Measurements from ENCODE around the gene COQ8A. TPM values are rescaled to one million over a fixed set of nuclear protein-coding genes. Genes with fewer than 3 reads are reported as not detected.
A peak's percentile ranks its signal among the peaks of the same experiment; 100 is the strongest.

COQ8A gene
- total and polyA plus RNA-seq, 10 of the 15 experiments (the other 5 are each of a cell fraction or from before 2014, with no cell fraction given), result 0.72 to 24.8 (median 12.1) TPM

GRCh38 chr1:226950316-226950715 is 10.2 kb downstream of the COQ8A start:
- intact Hi-C loops (cut with micrococcal nuclease; ENCODE audit: unreplicated experiment) (no loop called here), in situ Hi-C loops (cut with MboI) (no loop called here)
- Histone ChIP-seq H3K4me2 (ENCODE audit: control insufficient read depth, insufficient read depth) (no peak overlapping the region), H3K27me3 (replicated peaks in 1 of 2; ENCODE audit: control insufficient read depth in 2 of 2, insufficient read depth in 2 of 2, low read length in 1 of 2) (no peaks in the 10 kb centered on the region), H3K36me3 (ENCODE audit: control insufficient read depth in 2 of 2, insufficient read depth in 2 of 2, low read length in 1 of 2) (no peaks in the 10 kb centered on the region), H3K9ac (ENCODE audit: control insufficient read depth, insufficient read depth, low read length) (no peak overlapping the region), H3K27ac (ENCODE audit: control insufficient read depth, insufficient read depth) (no peak overlapping the region), H3K79me2 (ENCODE audit: control insufficient read depth, insufficient read depth, low read length) (no peaks in the 10 kb centered on the region), H4K20me1 (ENCODE audit: control insufficient read depth, insufficient read depth) (no peaks in the 10 kb centered on the region), H3K9me3 (replicated peaks; ENCODE audit: control insufficient read depth, insufficient read depth, low read length) (no peaks in the 10 kb centered on the region; the same call in 2 of the 3 replicates), H3K4me3 (no peak overlapping the region), H3K4me1 (ENCODE audit: control insufficient read depth, insufficient read depth, low read length) (no peaks in the 10 kb centered on the region), H2AFZ (ENCODE audit: control insufficient read depth, low read depth, low read length) (no peak overlapping the region)
- SMC1A ChIA-PET (ENCODE audit: uncharacterized antibody, unreplicated experiment), result no interaction called here
- RAD21 ChIA-PET (ENCODE audit: unreplicated experiment), result no interaction called here
- ATAC-seq (peak; percentile 36), DNase-seq (ENCODE audit: low read depth, low spot score) (no peak), FAIRE-seq (no peak)
- BruUV-seq (replicated peaks), result no TSS peak
- no peak for TF ChIP-seq IRF3 (IDR thresholded peaks at IDR 0.05)
- no peak for TF ChIP-seq YBX1 (IDR thresholded peaks at IDR 0.05)
- TF ChIP-seq NFXL1 (IDR thresholded peaks at IDR 0.05; ENCODE audit: borderline replicate concordance), result 0 out of 2 replicates have a peak, but pooled peaks have one; percentile 39
- no peak for TF ChIP-seq ZSCAN29 (IDR thresholded peaks at IDR 0.05)
- peak; percentile 50; the same call in 1 of the 2 replicates for TF ChIP-seq SMARCA5 (IDR thresholded peaks at IDR 0.05)
- TF ChIP-seq ZNF217 (IDR thresholded peaks at IDR 0.05), result peak; percentile 70; the same call in 1 of the 2 replicates
- no peak for TF ChIP-seq ZNF622 (IDR thresholded peaks at IDR 0.05)
- POLR2A ChIA-PET, result no interaction called here
- CTCF ChIA-PET, result interaction anchor here (0.8 kb wide), 1 partner anchor 9 kb away, joined by 3 read pairs; no protein-coding TSS in a partner anchor
- WGBS (ENCODE audit: insufficient coverage, insufficient replicate concordance, low lambda C conversion rate, missing lambda C conversion rate), result 91% methylated on average over 1 of the region's 1 CpG

DNA sequence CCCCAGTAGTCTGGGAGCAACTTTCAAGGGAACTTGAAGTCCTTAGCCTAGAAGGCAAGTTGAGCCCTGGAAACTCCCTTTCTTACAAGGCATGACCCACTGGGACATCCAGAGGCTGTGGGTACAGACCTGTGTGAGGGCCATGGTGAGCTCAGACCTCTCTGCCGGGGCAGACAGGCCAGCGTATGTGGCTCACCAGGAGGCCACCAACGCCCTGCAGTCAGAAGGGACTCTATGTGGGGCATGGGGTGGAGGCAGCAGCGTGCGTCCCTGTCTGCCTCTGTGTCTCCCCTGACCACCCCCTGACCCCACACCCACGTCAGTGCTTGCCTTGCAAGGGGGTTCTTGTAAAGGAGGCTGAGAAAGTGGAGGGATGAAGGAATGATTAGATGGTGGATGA is 10.8 kb downstream of the COQ8A start:
- H3K27me3 ChIP-seq (replicated peaks in 1 of 2; ENCODE audit: control insufficient read depth in 2 of 2, insufficient read depth in 2 of 2, low read length in 1 of 2), result no peaks in the 10 kb centered on the region
- no peak overlapping the region for H3K27ac ChIP-seq (ENCODE audit: control insufficient read depth, insufficient read depth)
- H3K9me3 ChIP-seq (replicated peaks; ENCODE audit: control insufficient read depth, insufficient read depth, low read length), result no peaks in the 10 kb centered on the region; the same call in 2 of the 3 replicates
- BruUV-seq (replicated peaks), result no TSS peak
- H4K20me1 ChIP-seq (ENCODE audit: control insufficient read depth, insufficient read depth), result no peaks in the 10 kb centered on the region
- no peak overlapping the region for H3K4me2 ChIP-seq (ENCODE audit: control insufficient read depth, insufficient read depth)
- FAIRE-seq (no peak), ATAC-seq (peak; percentile 79), DNase-seq (ENCODE audit: low read depth, low spot score) (no peak)
- ChIA-PET SMC1A (ENCODE audit: uncharacterized antibody, unreplicated experiment) (no interaction called here), POLR2A (no interaction called here), CTCF (interaction anchor here (0.8 kb wide), 1 partner anchor 10 kb away, joined by 3 read pairs; no protein-coding TSS in a partner anchor), RAD21 (ENCODE audit: unreplicated experiment) (no interaction called here)
- in situ Hi-C loops (cut with MboI), result no loop called here
- intact Hi-C loops (cut with micrococcal nuclease; ENCODE audit: unreplicated experiment), result no loop called here
- H2AFZ ChIP-seq (ENCODE audit: control insufficient read depth, low read depth, low read length), result no peak overlapping the region
- no peak overlapping the region for H3K9ac ChIP-seq (ENCODE audit: control insufficient read depth, insufficient read depth, low read length)
- 56% methylated on average over 6 of the region's 6 CpGs for WGBS (ENCODE audit: insufficient coverage, insufficient replicate concordance, low lambda C conversion rate, missing lambda C conversion rate)
- H3K4me3 ChIP-seq, result no peak overlapping the region
- H3K4me1 ChIP-seq (ENCODE audit: control insufficient read depth, insufficient read depth, low read length), result no peaks in the 10 kb centered on the region
- H3K79me2 ChIP-seq (ENCODE audit: control insufficient read depth, insufficient read depth, low read length), result no peaks in the 10 kb centered on the region
- H3K36me3 ChIP-seq (ENCODE audit: control insufficient read depth in 2 of 2, insufficient read depth in 2 of 2, low read length in 1 of 2), result no peaks in the 10 kb centered on the region
- TF ChIP-seq ZNF592 (IDR thresholded peaks at IDR 0.05) (no peak), SUZ12 (IDR thresholded peaks at IDR 0.05; ENCODE audit: unreplicated experiment) (no peak), ZNF274 (IDR thresholded peaks at IDR 0.05; ENCODE audit: insufficient read depth, insufficient read length) (no peak), MEF2A (IDR thresholded peaks at IDR 0.05; ENCODE audit: insufficient read depth, low read depth, low read length) (no peak), TAF1 (IDR thresholded peaks at IDR 0.05; ENCODE audit: borderline replicate concordance, low read depth, low read length) (no peak), ZNF24 (IDR thresholded peaks at IDR 0.05) (no peak), IKZF1 (conservative IDR thresholded peaks at IDR 0.05) (no peak), RELA (IDR thresholded peaks at IDR 0.05; ENCODE audit: borderline replicate concordance, partially characterized antibody) (no peak), ZZZ3 (IDR thresholded peaks at IDR 0.05; ENCODE audit: control insufficient read depth, insufficient read length, low read depth) (no peak)

Measured in GM12878 (cell line).